NCI-H446 (cell line): Measurements from ENCODE around the gene RASA3.
"Not testable (repeated sequence)": the region's sequence is repeated elsewhere in the genome, so short reads cannot be mapped to it uniquely, and the experiment has no call there.

Experiments
- DNase-seq, 2 experiments: peaks; one replicate each; lab custom pipeline; 2025; lab: John Stamatoyannopoulos, UW

The RASA3 gene

GRCh38 chr13:114081761-114082681 lies 50.4 kb downstream of the RASA3 start:
- DNase-seq, result no peak

- DNase-seq, result no peak
These were observed 51.5 kb downstream of the RASA3 start for GRCh38 chr13:114080739-114081561.

GRCh38 chr13:114079601-114080536 lies 52.6 kb downstream of the RASA3 start:
- no peak for DNase-seq

- DNase-seq, result no peak
These were observed 53.7 kb downstream of the RASA3 start for GRCh38 chr13:114078461-114079451.

GRCh38 chr13:114077933-114078325 lies 54.5 kb downstream of the RASA3 start:
- DNase-seq, result no peak

GRCh38 chr13:114077099-114077932 lies 55.1 kb downstream of the RASA3 start:
- no peak for DNase-seq

GRCh38 chr13:114076329-114077090 lies 55.9 kb downstream of the RASA3 start:
- no peak for DNase-seq

- DNase-seq, result not testable (repeated sequence)
These were observed 56.6 kb downstream of the RASA3 start for GRCh38 chr13:114075811-114076210.

GRCh38 chr13:114074671-114075315 lies 57.6 kb downstream of the RASA3 start:
- no peak for DNase-seq

GRCh38 chr13:114073881-114074612 lies 58.4 kb downstream of the RASA3 start:
- DNase-seq, result no peak

GRCh38 chr13:114072421-114072820 lies 60.0 kb downstream of the RASA3 start:
- no peak for DNase-seq

GRCh38 chr13:114071991-114072390 lies 60.4 kb downstream of the RASA3 start:
- DNase-seq, result no peak

GRCh38 chr13:114071410-114071809 lies 61.0 kb downstream of the RASA3 start:
- DNase-seq, result no peak

GRCh38 chr13:114070098-114070799 lies 62.2 kb downstream of the RASA3 start:
- DNase-seq, result no peak

- DNase-seq, result no peak
These were observed 62.9 kb downstream of the RASA3 start for GRCh38 chr13:114069376-114070097.

GRCh38 chr13:114068656-114069318 lies 63.6 kb downstream of the RASA3 start:
- no peak for DNase-seq
